H9 (cell line): ENCODE data around the gene NFILZ. TPM values are rescaled to one million over a fixed set of nuclear protein-coding genes. Genes with fewer than 3 reads are reported as not detected.

Experiments
- DNase-seq: peaks from one replicate; pipeline ENCODE4 v3.0.0-alpha.2; 2017
- H2AFZ ChIP-seq: one replicate; pipeline ENCODE4 v1.6.1; 2013; ENCODE audit warnings: mild to moderate bottlenecking, low read length, control low read depth, moderate library complexity
- H2AK5ac ChIP-seq: 2 replicates; pipeline ENCODE4 v1.6.1; 2013; ENCODE audit warnings: low read length, control low read depth, mixed read lengths; ENCODE audit not compliant: insufficient read length
- H2BK120ac ChIP-seq: one replicate; pipeline ENCODE4 v1.6.1; 2013; ENCODE audit warnings: low read depth, mild to moderate bottlenecking, low read length, control low read depth, inconsistent platforms; ENCODE audit not compliant: poor library complexity, severe bottlenecking
- H2BK12ac ChIP-seq: 2 replicates; pipeline ENCODE4 v1.6.1; 2013; ENCODE audit warnings: low read length, control low read depth, mixed read lengths, low read depth; ENCODE audit not compliant: insufficient read length
- H2BK15ac ChIP-seq: 2 replicates; pipeline ENCODE4 v1.6.1; 2013; ENCODE audit warnings: low read depth, low read length, control low read depth
- H2BK20ac ChIP-seq: one replicate; pipeline ENCODE4 v1.6.1; 2013; ENCODE audit warnings: low read depth, mild to moderate bottlenecking, low read length, control low read depth, inconsistent platforms; ENCODE audit not compliant: poor library complexity, severe bottlenecking
- H2BK5ac ChIP-seq: 2 replicates; pipeline ENCODE4 v1.6.1; 2013; ENCODE audit warnings: low read length, control low read depth, mixed read lengths; ENCODE audit not compliant: insufficient read length
- H3K14ac ChIP-seq: 2 replicates; pipeline ENCODE4 v1.6.1; 2013; ENCODE audit warnings: low read length, control low read depth; ENCODE audit not compliant: insufficient read depth
- H3K18ac ChIP-seq: 2 replicates; pipeline ENCODE4 v1.6.1; 2013; ENCODE audit warnings: low read depth, mild to moderate bottlenecking, mixed read lengths, low read length, control low read depth; ENCODE audit not compliant: insufficient read length
- H3K23ac ChIP-seq: 2 replicates; pipeline ENCODE4 v1.6.1; 2013; ENCODE audit warnings: low read length, control low read depth, mixed read lengths, low read depth; ENCODE audit not compliant: insufficient read length
- H3K23me2 ChIP-seq: 2 replicates; pipeline ENCODE4 v1.6.1; 2013; ENCODE audit warnings: low read depth, mild to moderate bottlenecking, mixed read lengths, low read length, control low read depth; ENCODE audit not compliant: insufficient read length, poor library complexity, severe bottlenecking
- H3K27ac ChIP-seq: 2 replicates; pipeline ENCODE4 v1.5.1; 2013; ENCODE audit warnings: low read length, control low read depth, mixed read lengths, low read depth; ENCODE audit not compliant: insufficient read length
- H3K27me3 ChIP-seq: 2 replicates; pipeline ENCODE4 v1.6.1; 2013; ENCODE audit warnings: low read length, control low read depth, inconsistent platforms; ENCODE audit not compliant: insufficient read depth
- H3K4ac ChIP-seq: 2 replicates; pipeline ENCODE4 v1.6.1; 2013; ENCODE audit warnings: low read depth, mild to moderate bottlenecking, control low read depth, inconsistent platforms, low read length, moderate library complexity
- H3K4me1 ChIP-seq: 2 replicates; pipeline ENCODE4 v1.6.1; 2013; ENCODE audit warnings: low read length, control low read depth, inconsistent platforms; ENCODE audit not compliant: insufficient read depth
- H3K4me2 ChIP-seq: 2 replicates; pipeline ENCODE4 v1.6.1; 2013; ENCODE audit warnings: low read length, control low read depth, mixed read lengths; ENCODE audit not compliant: insufficient read length, insufficient read depth
- H3K56ac ChIP-seq: 2 replicates; pipeline ENCODE4 v1.6.1; 2013; ENCODE audit warnings: low read depth, mild to moderate bottlenecking, mixed read lengths, low read length, control low read depth; ENCODE audit not compliant: insufficient read length
- H3K79me1 ChIP-seq: 2 replicates; pipeline ENCODE4 v1.6.1; 2013; ENCODE audit warnings: low read depth, mild to moderate bottlenecking, moderate library complexity, low read length, control low read depth, inconsistent platforms; ENCODE audit not compliant: insufficient read depth, poor library complexity, severe bottlenecking
- H3K79me2 ChIP-seq: 2 replicates; pipeline ENCODE4 v1.6.1; 2013; ENCODE audit warnings: low read length, control low read depth, inconsistent platforms; ENCODE audit not compliant: insufficient read depth
- H3K9ac ChIP-seq: 2 replicates; pipeline ENCODE4 v1.6.1; 2013; ENCODE audit warnings: low read length, control low read depth, mixed read lengths; ENCODE audit not compliant: insufficient read length; ENCODE audit errors: extremely low read depth
- H3K9me3 ChIP-seq: one replicate; pipeline ENCODE4 v1.6.1; 2013; ENCODE audit warnings: low read depth, low read length, inconsistent platforms; ENCODE audit not compliant: control insufficient read depth
- H3T11ph ChIP-seq: one replicate; pipeline ENCODE4 v1.6.1; 2013; ENCODE audit warnings: mild to moderate bottlenecking, low read length, control low read depth, inconsistent platforms
- H4K20me1 ChIP-seq: one replicate; pipeline ENCODE4 v1.6.1; 2013; ENCODE audit not compliant: control insufficient read depth, insufficient read length, insufficient read depth
- H4K5ac ChIP-seq: 2 replicates; pipeline ENCODE4 v1.6.1; 2013; ENCODE audit warnings: low read depth, mild to moderate bottlenecking, mixed read lengths, low read length, control low read depth; ENCODE audit not compliant: insufficient read length
- H4K8ac ChIP-seq: replicated peaks from 2 replicates; pipeline ENCODE4 v1.6.1; 2013; ENCODE audit warnings: low read length, control low read depth, mixed read lengths, low read depth; ENCODE audit not compliant: insufficient read length
- H4K91ac ChIP-seq: 2 replicates; pipeline ENCODE4 v1.6.1; 2013; ENCODE audit warnings: low read depth, mild to moderate bottlenecking, moderate library complexity, mixed read lengths, low read length, control low read depth; ENCODE audit not compliant: insufficient read length
- H3K27ac Mint-ChIP-seq, 3 experiments: 2 replicates in 2 of 3; 3 replicates in 1 of 3; pipeline ENCODE4 v1.8.0; 2020 to 2021; ENCODE audit warnings: mixed read lengths in 3 of 3, mild to moderate bottlenecking in 1 of 3, moderate library complexity in 1 of 3
- H3K27me3 Mint-ChIP-seq: 2 replicates; pipeline ENCODE4 v1.8.0; 2021; ENCODE audit warnings: low read depth, mild to moderate bottlenecking, moderate library complexity, mixed read lengths
- H3K36me3 Mint-ChIP-seq, 3 experiments: 2 replicates in 2 of 3; 3 replicates in 1 of 3; pipeline ENCODE4 v1.8.0; 2020 to 2021; ENCODE audit warnings: low read depth in 3 of 3, mixed read lengths in 3 of 3; ENCODE audit not compliant: insufficient read depth in 1 of 3
- H3K4me1 Mint-ChIP-seq, 2 experiments: 2 replicates each; pipeline ENCODE4 v1.8.0; 2020; ENCODE audit warnings: mixed read lengths in 2 of 2
- H3K4me3 Mint-ChIP-seq, 2 experiments: 2 replicates in 1 of 2; 3 replicates in 1 of 2; pipeline ENCODE4 v1.8.0; 2020 to 2021; ENCODE audit warnings: mild to moderate bottlenecking in 2 of 2, mixed read lengths in 2 of 2, moderate library complexity in 1 of 2
- H3K9me3 Mint-ChIP-seq, 2 experiments: 2 replicates in 1 of 2; 3 replicates in 1 of 2; pipeline ENCODE4 v1.8.0; 2020; ENCODE audit warnings: mild to moderate bottlenecking in 2 of 2, mixed read lengths in 2 of 2, moderate library complexity in 1 of 2
- CTCF ChIP-seq: fragments of 200-600 bp; sonication (generic); conservative IDR thresholded peaks from 3 replicates; pipeline ENCODE4 v1.8.0; 2021; ENCODE audit warnings: antibody characterized with exemption, mild to moderate bottlenecking
- WGBS: extraction: QIAGEN DNeasy Blood & Tissue Kit; methylation state at CpG from one replicate; pipeline ENCODE4 v1.1.7; 2013; ENCODE audit warnings: missing lambda C conversion rate, low lambda C conversion rate, mixed read lengths; ENCODE audit not compliant: insufficient read length; ENCODE audit errors: extremely low coverage; 5-methylcytosine and 5-hydroxymethylcytosine counted together
- total RNA-seq: library from RNA; stranded (reverse); gene quantifications from 2 replicates; pipeline ENCODE4 v1.2.1, GENCODE V29; 2021

The NFILZ gene
- total RNA-seq, 1 experiment from 2014 or later = not detected

GRCh38 chr19:8608941-8609278, 21.5 kb upstream of the NFILZ start:
- no peak overlapping the region for H2BK12ac ChIP-seq
- no peak overlapping the region for H3K4ac ChIP-seq
- H3K27ac ChIP-seq = no peak overlapping the region
- H3K79me2 ChIP-seq = no peaks in the 10 kb centered on the region
- peaks cover 8% of the 10 kb centered on the region for H3K23me2 ChIP-seq
- no peaks in the 10 kb centered on the region for H3K79me1 ChIP-seq
- no peaks in the 10 kb centered on the region for H4K20me1 ChIP-seq
- H2AK5ac ChIP-seq = no peak overlapping the region
- DNase-seq = no peak
- no peaks in the 10 kb centered on the region for H3K9me3 ChIP-seq
- no CpG with 5 or more reads among the region's 5 CpGs for WGBS
- H2AFZ ChIP-seq = no peak overlapping the region
- H2BK5ac ChIP-seq = no peak overlapping the region
- peak overlapping the region; percentile 61 for H3K18ac ChIP-seq
- H3K56ac ChIP-seq = no peak overlapping the region
- H3T11ph ChIP-seq = no peak overlapping the region
- H4K91ac ChIP-seq = no peak overlapping the region
- H2BK20ac ChIP-seq = no peak overlapping the region
- no peak overlapping the region for H2BK15ac ChIP-seq
- no peak overlapping the region for H4K8ac ChIP-seq
- Mint-ChIP-seq H3K36me3 (peaks cover 11 to 26% (median 20%) of the 10 kb centered on the region in 3 experiments), H3K4me1 (peaks cover 33 to 47% of the 10 kb centered on the region in 2 experiments), H3K4me3 (peak overlapping the region; percentile 53 to 81), H3K27me3 (no peaks in the 10 kb centered on the region), H3K27ac (peak overlapping the region; percentile 3 to 89 (median 83); a peak in 6 of 7 replicates), H3K9me3 (peaks cover 3 to 5% of the 10 kb centered on the region in 2 experiments; a peak in 4 of 5 replicates)
- peaks cover 6% of the 10 kb centered on the region for H3K4me1 ChIP-seq
- H3K27me3 ChIP-seq = no peaks in the 10 kb centered on the region
- peak overlapping the region; percentile 32 for H3K9ac ChIP-seq
- TF ChIP-seq CTCF = no peak
- no peak overlapping the region for H4K5ac ChIP-seq
- peak overlapping the region; percentile 90 for H3K4me2 ChIP-seq
- H3K14ac ChIP-seq = peak overlapping the region; percentile 61; the same call in 1 of the 2 replicates
- no peak overlapping the region for H3K23ac ChIP-seq
- H2BK120ac ChIP-seq = no peak overlapping the region
